Measurements from ENCODE around the gene C20orf202.
"Not testable (repeated sequence)": the region's sequence is repeated elsewhere in the genome, so short reads cannot be mapped to it uniquely, and the experiment has no call there.

The C20orf202 gene

DNA sequence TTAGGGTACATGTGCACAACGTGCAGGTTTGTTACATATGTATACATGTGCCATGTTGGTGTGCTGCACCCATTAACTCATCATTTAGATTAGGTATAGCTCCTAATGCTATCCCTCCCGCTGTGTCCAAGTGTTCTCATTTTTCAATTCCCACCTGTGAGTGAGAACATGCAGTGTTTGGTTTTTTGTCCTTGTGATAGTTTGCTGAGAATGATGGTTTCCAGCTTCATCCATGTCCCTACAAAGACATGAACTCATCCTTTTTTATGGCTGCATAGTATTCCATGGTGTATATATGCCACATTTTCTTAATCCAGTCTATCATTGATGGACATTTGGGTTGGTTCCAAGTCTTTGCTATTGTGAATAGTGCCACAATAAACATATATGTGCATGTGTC, 47.0 kb downstream of the C20orf202 start:
- not testable (repeated sequence) for DNase-seq

DNA sequence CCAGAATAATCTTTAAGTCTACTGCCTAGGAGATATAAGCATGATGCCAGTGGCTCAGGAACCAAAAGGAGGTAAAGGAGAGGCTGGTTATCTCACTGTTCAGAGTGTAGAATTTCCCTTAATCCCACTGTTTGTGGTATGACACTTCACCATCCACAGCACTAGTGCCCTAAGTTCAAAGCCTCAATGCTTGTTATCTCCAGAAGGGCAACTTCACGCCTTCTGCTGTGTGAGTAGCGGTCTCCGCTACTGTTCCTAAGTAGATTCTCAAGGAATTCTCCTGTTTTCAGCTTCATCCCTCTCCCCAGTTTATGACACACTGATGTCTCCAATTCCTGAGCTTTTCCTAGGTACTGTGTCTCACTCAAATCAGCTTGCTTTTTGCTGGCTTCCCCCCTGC, 49.2 kb downstream of the C20orf202 start:
- no peak for DNase-seq

DNA sequence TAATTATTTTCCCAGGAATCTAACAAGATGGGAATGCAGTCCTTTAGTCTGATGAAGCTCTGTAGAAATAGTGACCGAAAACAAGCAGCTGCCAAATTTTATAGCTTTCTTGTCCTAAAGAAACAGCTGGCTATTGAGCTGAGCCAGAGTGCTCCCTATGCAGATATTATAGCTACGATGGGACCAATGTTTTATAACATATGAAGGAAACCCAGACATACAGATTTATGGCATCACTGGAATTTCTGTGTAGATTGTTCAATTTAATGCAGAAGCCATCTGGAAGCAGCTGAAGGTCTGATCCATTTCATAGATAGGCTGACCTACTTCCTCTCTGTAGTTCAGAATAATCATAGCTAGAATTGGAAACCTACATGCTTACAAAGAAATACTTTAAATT, 51.0 kb downstream of the C20orf202 start:
- no peak for DNase-seq

DNA sequence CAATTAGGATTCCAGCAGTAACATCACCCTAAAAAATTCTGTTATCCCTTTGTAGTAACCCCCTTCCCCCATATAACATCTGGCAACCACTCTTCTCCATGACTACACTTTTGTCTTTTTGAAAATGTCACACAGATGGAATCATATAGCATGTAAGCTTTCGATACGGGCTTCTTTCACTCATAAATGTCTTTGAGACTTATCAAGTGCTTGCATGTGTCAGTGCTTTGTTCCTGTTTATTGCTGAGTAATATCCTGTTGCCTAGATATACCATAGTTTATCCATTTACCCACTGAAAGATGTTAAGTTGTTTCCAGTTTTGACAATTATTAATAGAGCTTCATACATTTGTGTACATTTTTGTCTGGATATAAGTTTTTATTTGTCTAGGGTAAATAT, 52.4 kb downstream of the C20orf202 start:
- DNase-seq: no peak
